Colonic mucosa (tissue), 4 donors: ENCODE measurements around the gene COX7B2. TPM values are rescaled to one million over a fixed set of nuclear protein-coding genes. Genes with fewer than 3 reads are reported as not detected.

Experiments
- DNase-seq: peaks from one replicate; pipeline ENCODE4 v3.0.0-alpha.2; 2020
- H3K27ac ChIP-seq: fragments of 200-600 bp; one replicate; pipeline ENCODE4 v1.8.0; 2021
- H3K27me3 ChIP-seq: fragments of 200-600 bp; one replicate; pipeline ENCODE4 v1.8.0; 2021
- H3K36me3 ChIP-seq: fragments of 200-600 bp; one replicate; pipeline ENCODE4 v1.8.0; 2021
- H3K4me1 ChIP-seq: fragments of 200-600 bp; one replicate; pipeline ENCODE4 v1.8.0; 2021; ENCODE audit warnings: mild to moderate bottlenecking
- H3K4me3 ChIP-seq: fragments of 200-600 bp; one replicate; pipeline ENCODE4 v1.8.0; 2021
- H3K9ac ChIP-seq, 2 donors: one replicate each; pipeline ENCODE4 v1.7.0; 2013; ENCODE audit warnings: control low read depth in 2 of 2, low read depth in 2 of 2, low read length in 2 of 2
- H3K9me3 ChIP-seq: fragments of 200-600 bp; one replicate; pipeline ENCODE4 v1.8.0; 2021
- CTCF ChIP-seq: fragments of 200-600 bp; IDR thresholded peaks from one replicate; pipeline ENCODE4 v1.8.0; 2022; ENCODE audit warnings: antibody characterized with exemption, mild to moderate bottlenecking
- intact Hi-C: fragments of 100-400 bp; cut with DNase I; formaldehyde crosslinking; loops from one replicate; pipeline ENCODE4 v1.14.1; 2022
- total RNA-seq, 2 donors: library from RNA; stranded (reverse); fragmentation: NEBNext Ultra II Directional in 1 of 2; extraction: Animal tissue kit (Norgen Biotek cat#: 25700) in 1 of 2; gene quantifications; one replicate each; pipeline ENCODE4 v1.2.1, GENCODE V29; 2021
- donor health status: healthy.
- donor health status: DM: no; HTN: no; CAD: no.
- donor health status: DM: no; HTN: no; CAD: no.

The COX7B2 gene
- total RNA-seq, 2 donors from 2014 or later, result not detected

GRCh38 chr4:46874811-46875210 lies 34.2 kb downstream of the COX7B2 start:
- Histone ChIP-seq H3K4me1 (no peaks in the 10 kb centered on the region), H3K9ac (no peak overlapping the region), H3K9me3 (no peaks in the 10 kb centered on the region), H3K4me3 (no peak overlapping the region), H3K27me3 (no peaks in the 10 kb centered on the region), H3K36me3 (no peaks in the 10 kb centered on the region), H3K27ac (no peak overlapping the region)
- no peak for TF ChIP-seq CTCF
- intact Hi-C loops, result no loop called here
- no peak for DNase-seq

GRCh38 chr4:46870411-46870810 lies 38.6 kb downstream of the COX7B2 start:
- H3K4me1 ChIP-seq, result no peaks in the 10 kb centered on the region
- intact Hi-C loops, result no loop called here

GRCh38 chr4:46856333-46856732 lies 52.7 kb downstream of the COX7B2 start:
- intact Hi-C loops, result no loop called here
- H3K36me3 ChIP-seq, result no peaks in the 10 kb centered on the region
- no peak overlapping the region for H3K27ac ChIP-seq
- H3K9me3 ChIP-seq, result no peaks in the 10 kb centered on the region
- H3K9ac ChIP-seq, result no peak overlapping the region
- H3K4me1 ChIP-seq, result no peaks in the 10 kb centered on the region
- no peak overlapping the region for H3K4me3 ChIP-seq
- no peak for DNase-seq
- no peak for TF ChIP-seq CTCF
- H3K27me3 ChIP-seq, result no peaks in the 10 kb centered on the region

More at GRCh38 chr4:46870411-46870810, 38.6 kb downstream of the COX7B2 start:
- no peaks in the 10 kb centered on the region for H3K9me3 ChIP-seq
- TF ChIP-seq CTCF, result no peak
- no peak overlapping the region for H3K27ac ChIP-seq
- DNase-seq, result no peak
- H3K9ac ChIP-seq, result no peak overlapping the region
- H3K27me3 ChIP-seq, result no peaks in the 10 kb centered on the region
- no peak overlapping the region for H3K4me3 ChIP-seq
- no peaks in the 10 kb centered on the region for H3K36me3 ChIP-seq

- H3K4me1 ChIP-seq, result no peaks in the 10 kb centered on the region
- no peaks in the 10 kb centered on the region for H3K36me3 ChIP-seq
- H3K27me3 ChIP-seq, result no peaks in the 10 kb centered on the region
- no peaks in the 10 kb centered on the region for H3K9me3 ChIP-seq
- no peak overlapping the region for H3K27ac ChIP-seq
- no peak for TF ChIP-seq CTCF
- DNase-seq, result no peak
- H3K4me3 ChIP-seq, result no peak overlapping the region
- intact Hi-C loops, result no loop called here
- H3K9ac ChIP-seq, result no peak overlapping the region
These were observed 56.2 kb downstream of the COX7B2 start for GRCh38 chr4:46852800-46853199.

- Histone ChIP-seq H3K9ac (no peak overlapping the region), H3K4me3 (no peak overlapping the region), H3K9me3 (no peaks in the 10 kb centered on the region), H3K27ac (no peak overlapping the region), H3K36me3 (no peaks in the 10 kb centered on the region), H3K27me3 (no peaks in the 10 kb centered on the region), H3K4me1 (no peaks in the 10 kb centered on the region)
- intact Hi-C loops, result no loop called here
- DNase-seq, result no peak
- TF ChIP-seq CTCF, result no peak
These were observed 59.0 kb downstream of the COX7B2 start for GRCh38 chr4:46850026-46850425.
